Neuron (in vitro differentiated cells): Measurements from ENCODE around the gene USP17L22.
"Not testable (repeated sequence)": the region's sequence is repeated elsewhere in the genome, so short reads cannot be mapped to it uniquely, and the experiment has no call there.

ENCODE experiments used
- H2AFZ ChIP-seq: one replicate; pipeline ENCODE4 v1.6.1; 2013; ENCODE audit warnings: low read depth, mild to moderate bottlenecking, inconsistent platforms, low read length, moderate library complexity
- H3K27me3 ChIP-seq: one replicate; pipeline ENCODE4 v1.6.1; 2013; ENCODE audit warnings: low read length; ENCODE audit not compliant: insufficient read depth
- H3K36me3 ChIP-seq: one replicate; pipeline ENCODE4 v1.6.1; 2013; ENCODE audit warnings: low read length; ENCODE audit not compliant: insufficient read depth
- H3K4me1 ChIP-seq: one replicate; pipeline ENCODE4 v1.6.1; 2013; ENCODE audit warnings: low read length; ENCODE audit not compliant: insufficient read depth
- H3K4me3 ChIP-seq: 2 replicates; pipeline ENCODE4 v1.5.1; 2013; ENCODE audit warnings: mild to moderate bottlenecking, low read length, moderate library complexity
- H3K9me3 ChIP-seq: one replicate; pipeline ENCODE4 v1.6.1; 2013; ENCODE audit warnings: low read length

Gene USP17L22, protein sequence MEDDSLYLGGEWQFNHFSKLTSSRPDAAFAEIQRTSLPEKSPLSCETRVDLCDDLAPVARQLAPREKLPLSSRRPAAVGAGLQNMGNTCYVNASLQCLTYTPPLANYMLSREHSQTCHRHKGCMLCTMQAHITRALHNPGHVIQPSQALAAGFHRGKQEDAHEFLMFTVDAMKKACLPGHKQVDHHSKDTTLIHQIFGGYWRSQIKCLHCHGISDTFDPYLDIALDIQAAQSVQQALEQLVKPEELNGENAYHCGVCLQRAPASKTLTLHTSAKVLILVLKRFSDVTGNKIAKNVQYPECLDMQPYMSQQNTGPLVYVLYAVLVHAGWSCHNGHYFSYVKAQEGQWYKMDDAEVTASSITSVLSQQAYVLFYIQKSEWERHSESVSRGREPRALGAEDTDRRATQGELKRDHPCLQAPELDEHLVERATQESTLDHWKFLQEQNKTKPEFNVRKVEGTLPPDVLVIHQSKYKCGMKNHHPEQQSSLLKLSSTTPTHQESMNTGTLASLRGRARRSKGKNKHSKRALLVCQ

DNA sequence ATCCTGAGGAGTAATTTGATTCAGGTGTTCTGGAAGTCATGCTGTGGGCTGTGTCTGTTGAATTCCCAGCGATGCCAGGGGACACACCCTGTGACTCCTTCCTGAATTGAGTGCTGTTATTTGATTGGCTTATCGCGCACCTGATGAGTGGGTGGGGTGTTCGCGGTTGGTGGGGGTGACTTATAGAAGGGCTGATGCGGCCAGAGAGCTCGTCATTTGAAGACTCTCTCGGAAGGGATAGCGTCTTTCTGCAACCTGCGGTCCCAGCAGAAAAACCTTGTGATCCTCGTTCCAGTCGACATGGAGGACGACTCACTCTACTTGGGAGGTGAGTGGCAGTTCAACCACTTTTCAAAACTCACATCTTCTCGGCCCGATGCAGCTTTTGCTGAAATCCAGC is at the start of gene USP17L22:
TSS of gene USP17L22 (plus strand) at position 301 of the 400 bp plus-strand sequence. CDS start at position 301, 0 bp downstream.
- not testable (repeated sequence) for H3K27me3 ChIP-seq, H2AFZ ChIP-seq, H3K36me3 ChIP-seq, H3K4me3 ChIP-seq, H3K4me1 ChIP-seq, H3K9me3 ChIP-seq

DNA sequence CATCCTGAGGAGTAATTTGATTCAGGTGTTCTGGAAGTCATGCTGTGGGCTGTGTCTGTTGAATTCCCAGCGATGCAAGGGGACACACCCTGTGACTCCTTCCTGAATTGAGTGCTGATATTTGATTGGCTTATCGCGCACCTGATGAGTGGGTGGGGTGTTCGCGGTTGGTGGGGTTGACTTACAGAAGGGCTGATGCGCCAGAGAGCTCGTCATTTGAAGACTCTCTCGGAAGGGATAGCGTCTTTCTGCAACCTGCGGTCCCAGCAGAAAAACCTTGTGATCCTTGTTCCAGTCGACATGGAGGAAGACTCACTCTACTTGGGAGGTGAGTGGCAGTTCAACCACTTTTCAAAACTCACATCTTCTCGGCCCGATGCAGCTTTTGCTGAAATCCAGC is 47.6 kb upstream of the USP17L22 start, which contains the start of gene USP17L12:
TSS of gene USP17L12 (plus strand) at position 301 of the 400 bp plus-strand sequence. CDS start at position 301, 0 bp downstream.
- H3K27me3 ChIP-seq, H2AFZ ChIP-seq, H3K4me1 ChIP-seq, H3K36me3 ChIP-seq, H3K9me3 ChIP-seq, H3K4me3 ChIP-seq: not testable (repeated sequence)

- not testable (repeated sequence) for H3K27me3 ChIP-seq, H3K9me3 ChIP-seq, H3K4me3 ChIP-seq, H2AFZ ChIP-seq, H3K36me3 ChIP-seq, H3K4me1 ChIP-seq
Measured at GRCh38 chr4:9224596-9224995, 42.8 kb upstream of the USP17L22 start, which contains the start of gene USP17L13. Gene USP17L13 (plus strand): TSS chr4:9224896. CDS start chr4:9224896, 0 bp downstream.

GRCh38 chr4:9230249-9230648 is 37.2 kb upstream of the USP17L22 start:
- not testable (repeated sequence) for H3K27me3 ChIP-seq, H3K4me3 ChIP-seq, H3K4me1 ChIP-seq, H3K36me3 ChIP-seq, H3K9me3 ChIP-seq, H2AFZ ChIP-seq

- H3K27me3 ChIP-seq, H3K9me3 ChIP-seq, H3K4me1 ChIP-seq, H3K36me3 ChIP-seq, H3K4me3 ChIP-seq, H2AFZ ChIP-seq: not testable (repeated sequence)
Measured at GRCh38 chr4:9234085-9234484, 33.3 kb upstream of the USP17L22 start, which contains the start of gene USP17L15. Gene USP17L15 (plus strand): TSS chr4:9234385. CDS start chr4:9234385, 0 bp downstream.

DNA sequence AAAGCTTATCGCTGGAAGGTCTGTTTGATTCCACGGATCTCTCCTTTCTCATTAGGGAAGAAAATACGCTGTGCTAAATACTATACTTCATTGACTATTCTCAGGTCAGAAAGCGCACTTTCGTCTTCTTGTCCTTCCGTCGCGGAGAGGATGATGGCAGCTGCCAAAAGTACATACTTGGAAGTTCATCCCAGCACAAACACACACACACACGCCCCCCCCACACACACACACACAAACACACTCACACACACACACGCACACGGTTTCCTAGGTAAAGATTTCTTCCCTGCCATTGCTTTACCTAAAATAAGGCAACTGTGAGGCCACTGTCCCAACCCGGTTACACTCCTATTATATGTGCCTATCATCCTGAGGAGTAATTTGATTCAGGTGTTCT is 29.0 kb upstream of the USP17L22 start:
- H2AFZ ChIP-seq, H3K27me3 ChIP-seq, H3K9me3 ChIP-seq, H3K4me3 ChIP-seq, H3K36me3 ChIP-seq, H3K4me1 ChIP-seq: not testable (repeated sequence)

- H3K4me1 ChIP-seq, H2AFZ ChIP-seq, H3K27me3 ChIP-seq, H3K4me3 ChIP-seq, H3K36me3 ChIP-seq, H3K9me3 ChIP-seq: not testable (repeated sequence)
Measured at GRCh38 chr4:9243579-9243978, 23.8 kb upstream of the USP17L22 start, which contains the start of gene USP17L17. Gene USP17L17 (plus strand): TSS chr4:9243879. CDS start chr4:9243879, 0 bp downstream.

GRCh38 chr4:9247953-9248680 is 19.3 kb upstream of the USP17L22 start, which contains the start of gene USP17L18:
Gene USP17L18 (plus strand): TSS chr4:9248630. CDS start chr4:9248630, 0 bp downstream.
- not testable (repeated sequence) for H3K27me3 ChIP-seq, H3K9me3 ChIP-seq, H3K36me3 ChIP-seq, H3K4me1 ChIP-seq, H3K4me3 ChIP-seq, H2AFZ ChIP-seq

DNA sequence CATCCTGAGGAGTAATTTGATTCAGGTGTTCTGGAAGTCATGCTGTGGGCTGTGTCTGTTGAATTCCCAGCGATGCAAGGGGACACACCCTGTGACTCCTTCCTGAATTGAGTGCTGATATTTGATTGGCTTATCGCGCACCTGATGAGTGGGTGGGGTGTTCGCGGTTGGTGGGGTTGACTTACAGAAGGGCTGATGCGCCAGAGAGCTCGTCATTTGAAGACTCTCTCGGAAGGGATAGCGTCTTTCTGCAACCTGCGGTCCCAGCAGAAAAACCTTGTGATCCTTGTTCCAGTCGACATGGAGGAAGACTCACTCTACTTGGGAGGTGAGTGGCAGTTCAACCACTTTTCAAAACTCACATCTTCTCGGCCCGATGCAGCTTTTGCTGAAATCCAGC is 14.3 kb upstream of the USP17L22 start, which contains the start of gene USP17L19:
TSS of gene USP17L19 (plus strand) at position 301 of the 400 bp plus-strand sequence. CDS start at position 301, 0 bp downstream.
- H3K36me3 ChIP-seq, H2AFZ ChIP-seq, H3K4me1 ChIP-seq, H3K4me3 ChIP-seq, H3K27me3 ChIP-seq, H3K9me3 ChIP-seq: not testable (repeated sequence)

GRCh38 chr4:9257824-9258223 is 9.6 kb upstream of the USP17L22 start, which contains the start of gene USP17L20:
Gene USP17L20 (plus strand): TSS chr4:9258124. CDS start chr4:9258124, 0 bp downstream.
- H2AFZ ChIP-seq, H3K4me3 ChIP-seq, H3K36me3 ChIP-seq, H3K9me3 ChIP-seq, H3K4me1 ChIP-seq, H3K27me3 ChIP-seq: not testable (repeated sequence)

DNA sequence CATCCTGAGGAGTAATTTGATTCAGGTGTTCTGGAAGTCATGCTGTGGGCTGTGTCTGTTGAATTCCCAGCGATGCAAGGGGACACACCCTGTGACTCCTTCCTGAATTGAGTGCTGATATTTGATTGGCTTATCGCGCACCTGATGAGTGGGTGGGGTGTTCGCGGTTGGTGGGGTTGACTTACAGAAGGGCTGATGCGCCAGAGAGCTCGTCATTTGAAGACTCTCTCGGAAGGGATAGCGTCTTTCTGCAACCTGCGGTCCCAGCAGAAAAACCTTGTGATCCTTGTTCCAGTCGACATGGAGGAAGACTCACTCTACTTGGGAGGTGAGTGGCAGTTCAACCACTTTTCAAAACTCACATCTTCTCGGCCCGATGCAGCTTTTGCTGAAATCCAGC is 4.8 kb upstream of the USP17L22 start, which contains the start of gene USP17L21:
TSS of gene USP17L21 (plus strand) at position 301 of the 400 bp plus-strand sequence. CDS start at position 301, 0 bp downstream.
- not testable (repeated sequence) for H3K27me3 ChIP-seq, H3K4me1 ChIP-seq, H3K4me3 ChIP-seq, H3K36me3 ChIP-seq, H2AFZ ChIP-seq, H3K9me3 ChIP-seq

- H3K9me3 ChIP-seq, H3K4me3 ChIP-seq, H2AFZ ChIP-seq, H3K4me1 ChIP-seq, H3K36me3 ChIP-seq, H3K27me3 ChIP-seq: not testable (repeated sequence)
Measured at GRCh38 chr4:9271719-9272118, 4.3 kb downstream of the USP17L22 start.
